NT2/D1 (cell line): Measurements from ENCODE around the gene SPPL3.

Source experiments
- SUZ12 ChIP-seq: IDR thresholded peaks from 2 replicates; pipeline ENCODE4 v1.6.1; 2011; ENCODE audit not compliant: insufficient read length, insufficient read depth; ENCODE audit errors: extremely low read depth
- YY1 ChIP-seq: IDR thresholded peaks from 2 replicates; pipeline ENCODE4 v1.6.1; 2011; ENCODE audit not compliant: insufficient read length, insufficient read depth

DNA sequence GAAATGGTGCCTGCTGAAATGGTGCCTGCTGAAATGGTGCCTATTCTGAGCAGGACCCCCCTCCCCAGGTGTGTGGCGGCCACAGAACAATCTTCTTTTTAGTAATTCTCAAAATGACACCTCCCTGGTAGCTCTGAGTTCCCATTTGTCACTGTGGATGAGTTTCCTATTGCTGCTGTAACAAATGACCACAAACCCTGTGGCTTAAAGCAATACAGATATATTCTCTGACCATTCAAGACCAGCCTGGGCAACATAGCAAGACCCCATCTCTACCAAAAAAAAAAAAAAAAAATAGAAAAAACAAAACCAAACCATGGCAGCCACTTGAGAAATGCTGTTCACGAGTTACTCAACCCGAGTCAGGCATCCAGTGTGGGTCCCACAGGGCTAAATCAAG lies 170.6 kb downstream of the SPPL3 start:
- TF ChIP-seq SUZ12 (no peak), YY1 (no peak)
